GM11168 (cell line): ENCODE data around the gene ELFN2.

ENCODE experiments used
- in situ Hi-C: fragments of 300-500 bp; cut with MboI; formaldehyde crosslinking; loops from one replicate; pipeline ENCODE4 v1.12.0; 2022; ENCODE audit warnings: low sequenced_read_pairs; ENCODE audit not compliant: unreplicated experiment

Gene ELFN2

GRCh38 chr22:37392721-37393328 lies 34.5 kb downstream of the ELFN2 start:
- in situ Hi-C loops = no loop called here

GRCh38 chr22:37391702-37392101 lies 35.6 kb downstream of the ELFN2 start:
- in situ Hi-C loops = no loop called here

DNA sequence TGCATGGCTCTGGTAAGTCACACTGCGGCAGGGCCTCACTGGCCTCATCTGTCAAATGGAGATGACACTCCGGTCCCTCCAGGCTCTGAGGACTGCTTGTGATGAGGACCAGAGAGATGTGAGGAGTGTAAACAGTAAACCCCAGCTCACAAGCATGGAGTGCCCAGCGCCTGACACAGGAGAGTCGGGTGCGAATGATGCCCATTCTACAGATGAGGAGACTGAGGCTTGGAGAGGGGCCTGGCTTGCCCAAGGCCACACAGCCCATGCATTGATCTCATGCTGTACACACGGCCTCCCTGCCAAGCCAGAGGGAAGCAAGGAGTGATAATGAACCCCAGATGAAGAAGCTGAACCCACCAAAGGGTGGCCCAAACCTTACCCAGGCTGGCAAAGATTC lies 37.2 kb downstream of the ELFN2 start:
- in situ Hi-C loops = no loop called here

GRCh38 chr22:37388538-37388937 lies 38.7 kb downstream of the ELFN2 start:
- in situ Hi-C loops = no loop called here

DNA sequence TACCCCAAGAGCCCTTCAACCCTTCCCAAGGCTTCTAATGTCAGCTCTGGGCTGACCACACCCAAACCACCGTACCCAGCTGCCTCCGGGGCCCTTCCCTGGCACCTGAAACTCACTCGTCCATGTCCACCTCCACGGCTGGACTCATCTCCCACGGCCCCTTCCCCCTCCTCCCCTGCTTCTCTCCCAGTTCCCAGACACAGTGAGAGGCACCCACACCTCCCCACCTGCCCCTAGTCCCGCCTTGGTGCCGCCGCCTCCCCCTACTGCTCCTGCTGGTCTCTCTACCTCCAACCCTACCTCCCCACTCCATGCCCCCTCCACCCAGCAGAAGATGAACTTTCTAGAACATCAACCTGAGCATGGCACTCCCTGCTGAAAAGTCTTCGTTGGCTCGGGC lies 39.5 kb downstream of the ELFN2 start:
- in situ Hi-C loops = no loop called here

DNA sequence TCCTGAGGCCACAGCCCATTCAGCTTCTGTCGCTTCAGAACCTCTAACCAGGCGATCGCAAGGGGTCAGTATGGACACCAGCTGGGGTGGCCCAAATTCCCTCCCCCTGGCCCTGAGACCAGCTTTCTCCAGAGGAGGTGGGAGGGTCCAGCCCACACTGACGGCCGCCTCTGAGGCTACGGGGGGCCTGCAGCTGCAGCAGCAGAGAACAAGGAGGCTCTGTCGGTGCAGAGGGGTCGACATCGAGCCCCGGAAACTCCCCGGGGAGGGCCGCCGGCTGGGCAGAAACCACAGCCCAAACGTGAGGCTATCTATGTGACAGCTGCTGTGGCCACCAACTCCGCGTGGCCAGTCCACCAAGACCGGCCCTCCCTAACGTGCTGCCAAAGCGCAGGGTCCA lies 40.8 kb downstream of the ELFN2 start:
- in situ Hi-C loops = no loop called here

DNA sequence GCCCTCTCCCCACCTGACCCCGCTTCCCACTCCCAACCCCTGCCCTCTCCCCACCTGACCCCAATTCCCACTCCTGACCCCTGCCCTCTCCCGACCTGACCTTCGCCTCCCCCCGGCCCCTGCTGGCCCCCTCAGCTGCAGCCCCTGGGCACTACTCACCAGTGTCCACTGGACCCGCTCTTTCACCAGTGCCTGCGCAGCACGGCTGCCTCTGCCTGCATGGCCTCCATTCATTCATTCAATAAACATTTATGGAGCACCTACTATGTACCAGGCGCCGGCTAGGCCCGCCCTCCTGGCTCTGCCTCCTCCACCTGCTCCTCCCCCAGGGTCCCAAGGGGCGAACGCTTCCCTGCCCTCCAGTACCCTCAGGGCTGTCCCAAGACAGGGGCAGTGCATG lies 42.6 kb downstream of the ELFN2 start:
- in situ Hi-C loops = no loop called here

DNA sequence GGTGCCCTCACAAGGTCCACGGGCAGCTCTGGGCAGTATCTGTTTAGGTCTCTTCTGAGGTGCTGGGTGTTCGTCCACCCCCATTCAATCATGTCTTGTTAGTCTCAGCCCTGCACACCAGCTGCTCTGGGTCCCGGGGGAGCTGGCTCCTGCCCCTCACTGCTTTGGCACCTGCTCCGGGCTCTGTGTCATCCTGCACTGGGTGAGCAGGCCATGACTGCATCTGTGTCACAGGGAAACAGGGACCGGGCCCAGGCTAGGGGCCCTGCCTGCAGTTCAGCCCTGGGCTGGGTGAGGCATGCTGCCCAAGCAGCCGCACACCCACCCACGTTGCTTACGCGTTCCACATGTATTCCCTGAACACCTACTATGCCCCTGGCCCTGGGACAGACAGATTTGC lies 43.9 kb downstream of the ELFN2 start:
- in situ Hi-C loops = no loop called here

GRCh38 chr22:37381489-37381888 lies 45.8 kb downstream of the ELFN2 start:
- in situ Hi-C loops = no loop called here

DNA sequence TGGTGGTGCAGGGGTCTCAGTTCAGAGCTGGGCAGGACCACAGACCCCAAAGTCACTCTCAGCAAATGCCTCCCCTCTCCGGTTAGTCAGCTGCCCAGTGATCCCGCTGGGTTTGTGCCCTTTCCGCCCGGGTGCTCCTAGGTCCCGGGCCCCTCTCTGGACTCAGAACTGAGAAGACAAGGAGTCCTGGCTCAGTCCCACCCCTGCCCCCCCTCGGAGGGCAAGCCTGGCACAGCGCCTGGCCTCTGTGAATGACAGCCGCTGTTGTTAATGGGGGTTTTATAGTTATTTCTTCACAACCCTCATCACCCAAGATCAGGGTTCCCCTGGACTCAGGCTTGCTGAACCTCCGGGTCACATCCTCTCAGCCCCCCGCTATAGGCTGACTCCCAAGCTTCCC lies 47.6 kb downstream of the ELFN2 start:
- in situ Hi-C loops = no loop called here

DNA sequence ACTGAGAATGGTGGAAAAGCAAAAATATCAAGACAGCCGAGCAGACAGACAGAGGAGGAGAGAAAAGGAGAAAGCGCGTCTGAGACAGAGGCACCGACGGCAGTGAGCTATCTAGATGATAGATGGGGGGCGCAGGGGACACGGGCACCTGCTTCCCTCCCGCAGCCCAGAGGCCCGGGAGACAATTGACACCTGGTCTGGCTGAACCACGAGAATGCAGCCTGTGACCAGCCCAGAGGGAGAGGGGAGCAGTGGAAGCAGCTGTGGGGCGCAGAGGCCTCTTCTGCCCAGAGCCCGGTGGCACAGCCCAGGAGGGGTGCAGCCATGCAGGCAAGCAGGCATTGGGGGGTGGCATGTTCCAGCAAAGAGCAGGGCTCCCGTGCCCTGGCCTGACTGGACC lies 48.2 kb downstream of the ELFN2 start:
- in situ Hi-C loops = no loop called here

DNA sequence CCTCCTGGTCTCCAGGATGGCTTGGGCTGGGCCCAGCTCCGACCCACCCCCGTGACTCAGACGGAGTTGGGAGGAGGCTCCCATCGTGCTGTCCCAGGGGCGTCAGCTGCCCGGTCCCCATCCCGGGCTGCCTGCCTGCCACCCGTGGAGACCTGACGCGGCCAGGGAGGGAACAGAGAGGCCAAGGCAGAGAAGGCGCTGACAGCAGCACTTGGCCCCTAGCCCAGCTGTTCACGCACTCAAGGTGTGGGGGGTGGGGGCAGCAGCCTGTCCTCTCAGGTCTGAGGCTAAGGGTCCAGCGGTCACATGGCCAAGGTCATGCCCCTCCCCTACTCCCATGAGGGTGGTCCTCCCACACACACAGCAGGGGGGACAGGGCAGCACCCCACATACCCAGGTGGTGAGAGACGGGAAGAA lies 48.6 kb downstream of the ELFN2 start:
- in situ Hi-C loops = no loop called here

DNA sequence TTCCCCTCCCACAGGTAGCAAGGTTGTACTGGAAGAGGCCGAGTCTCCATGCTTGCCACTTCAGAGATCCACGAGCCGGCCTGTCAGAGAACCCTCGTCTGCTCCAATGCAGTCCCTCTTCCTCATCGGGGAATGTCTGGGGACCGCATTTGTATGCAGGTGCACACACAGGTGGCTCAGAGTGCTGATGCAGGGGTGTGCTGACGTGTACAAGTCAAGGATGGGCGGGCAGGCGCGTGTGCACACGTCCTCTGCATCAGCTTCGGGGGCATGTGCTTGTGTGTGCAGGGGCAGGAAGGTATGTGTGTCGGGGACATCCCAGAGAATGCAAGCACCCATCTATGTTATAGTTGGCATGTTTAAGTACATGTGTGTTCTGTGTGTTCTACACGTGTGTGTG lies 49.4 kb downstream of the ELFN2 start:
- in situ Hi-C loops = no loop called here

- in situ Hi-C loops = no loop called here
Measured at GRCh38 chr22:37377138-37377537, 50.1 kb downstream of the ELFN2 start.

DNA sequence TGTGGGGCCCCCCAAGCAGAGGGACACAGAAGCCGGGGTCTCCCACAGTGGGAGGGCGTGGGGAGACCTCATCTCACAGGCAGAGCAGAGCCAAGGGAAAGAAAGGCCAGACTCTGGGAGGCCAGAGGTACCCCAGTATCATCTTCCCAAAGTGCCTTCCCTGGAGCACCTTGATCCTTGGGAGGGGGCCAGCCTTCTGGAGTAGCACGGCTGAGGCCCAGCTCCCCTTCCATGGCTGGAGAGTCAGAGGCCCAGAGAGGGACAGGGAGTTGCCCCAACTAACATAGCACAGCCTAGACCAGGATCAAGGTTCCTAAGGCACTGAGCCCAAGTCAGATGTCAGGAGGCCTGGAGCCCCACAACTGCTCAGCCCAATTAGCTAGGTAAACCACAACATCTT lies 50.6 kb downstream of the ELFN2 start:
- in situ Hi-C loops = no loop called here

- in situ Hi-C loops = no loop called here
Measured at GRCh38 chr22:37375801-37376200, 51.5 kb downstream of the ELFN2 start.

DNA sequence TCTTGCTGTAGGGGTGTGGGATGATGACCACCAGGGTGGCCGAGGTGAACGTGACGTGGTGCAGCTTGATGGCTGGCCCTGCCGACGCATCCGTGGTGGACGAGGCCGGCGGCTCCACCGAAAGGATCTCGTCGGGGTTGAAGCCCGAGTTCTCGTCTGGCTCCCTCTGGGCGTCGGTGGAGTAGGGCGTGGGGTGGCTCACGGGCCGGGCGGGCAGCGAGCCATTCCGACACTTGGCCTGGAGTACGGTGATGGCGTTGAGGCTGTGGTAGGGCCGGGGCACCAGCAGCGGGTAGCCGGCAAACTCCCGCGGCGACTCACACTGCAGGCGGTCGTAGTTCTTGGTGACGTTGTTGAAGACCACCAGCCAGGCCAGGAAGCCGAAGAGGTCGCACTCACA lies 52.7 kb downstream of the ELFN2 start:
- in situ Hi-C loops = no loop called here

- in situ Hi-C loops = no loop called here
Measured at GRCh38 chr22:37373451-37373850, 53.8 kb downstream of the ELFN2 start.

DNA sequence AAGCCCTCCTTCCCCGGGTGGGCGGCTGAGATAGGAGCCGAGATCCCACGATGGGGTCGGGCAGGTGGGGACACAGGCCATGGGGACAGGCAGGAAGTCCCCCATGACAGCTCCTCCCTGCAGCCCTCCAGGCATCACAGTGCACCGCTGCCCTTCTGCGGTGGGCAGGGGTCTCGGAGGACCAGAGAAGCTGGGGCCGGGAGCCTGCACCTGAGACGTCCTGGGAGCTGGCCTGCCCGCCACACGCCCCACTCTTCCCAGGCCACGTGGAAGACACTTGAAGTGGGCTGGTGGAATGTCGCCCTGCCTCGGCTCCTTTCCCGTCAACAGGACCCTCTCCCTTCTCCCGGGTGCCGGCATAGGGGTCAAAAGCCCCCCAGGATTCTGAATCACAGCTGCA lies 55.4 kb downstream of the ELFN2 start:
- in situ Hi-C loops = no loop called here

DNA sequence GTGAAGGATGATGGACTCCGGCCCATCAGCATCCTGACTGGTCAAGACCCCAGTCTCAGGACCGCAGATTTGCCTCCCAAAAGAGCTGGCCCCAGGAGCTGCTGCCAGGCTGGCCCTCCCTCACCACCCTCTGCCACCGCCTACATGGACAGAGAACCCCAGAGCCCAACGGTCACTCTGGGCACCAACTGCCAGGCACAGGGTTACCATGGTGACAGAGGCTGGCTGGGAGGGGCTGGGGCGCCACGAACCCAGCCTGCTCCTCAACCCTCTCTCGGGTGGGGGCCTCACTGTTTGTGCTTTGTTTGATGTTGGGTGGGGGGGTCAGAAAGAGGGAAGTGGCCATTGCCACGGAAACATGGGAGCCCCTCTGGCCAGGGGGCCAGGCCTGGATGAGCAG lies 55.8 kb downstream of the ELFN2 start:
- in situ Hi-C loops = no loop called here

DNA sequence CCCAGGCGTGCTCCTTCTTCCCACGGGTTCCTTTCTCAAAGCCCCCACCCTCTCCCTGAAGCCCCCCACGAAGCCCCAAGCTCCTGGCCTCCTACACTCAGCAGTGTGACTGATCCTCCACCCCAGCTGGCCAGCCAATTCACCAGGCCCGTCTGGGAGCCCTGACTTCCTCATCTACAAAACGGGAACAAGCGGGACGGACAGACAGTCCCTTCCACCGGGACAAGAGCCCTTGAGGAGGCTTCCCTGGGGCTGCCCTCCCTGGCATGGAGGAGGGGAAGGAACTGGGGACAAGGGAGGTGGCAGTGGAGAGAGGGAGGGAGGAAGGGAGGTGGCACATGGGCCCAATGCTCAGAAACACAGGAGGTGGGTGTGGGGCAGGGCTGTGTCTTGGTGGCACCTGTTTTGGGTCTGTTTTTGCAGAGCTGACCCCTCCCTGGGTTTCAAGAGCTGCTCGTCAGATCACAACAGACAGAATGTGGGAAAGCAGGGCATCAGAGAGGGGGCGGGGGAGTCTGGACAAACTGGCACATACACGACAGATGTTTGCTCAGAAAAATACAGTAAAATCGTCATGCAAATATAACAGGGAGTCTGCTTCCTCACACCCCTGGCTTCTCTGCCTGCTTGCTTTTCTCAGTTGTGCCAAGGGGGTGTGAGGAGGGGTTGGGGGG lies 56.8 kb downstream of the ELFN2 start:
- in situ Hi-C loops = no loop called here

- in situ Hi-C loops = no loop called here
Measured at GRCh38 chr22:37369483-37369882, 57.8 kb downstream of the ELFN2 start.
